Astrocyte (in vitro differentiated cells and primary cell): ENCODE measurements around the gene PSMG3. TPM values are rescaled to one million over a fixed set of nuclear protein-coding genes. Genes with fewer than 3 reads are reported as not detected.

Experiments
- DNase-seq: peaks from one replicate; pipeline ENCODE4 v3.0.0-alpha.2; 2010; ENCODE audit warnings: low read depth
- FAIRE-seq: peaks from 2 replicates; lab custom pipeline; 2011; peaks lifted over from hg19 to GRCh38; lab: Jason Lieb, UNC
- H2AFZ ChIP-seq: 2 replicates; pipeline ENCODE4 v1.6.0; 2012; ENCODE audit warnings: low read depth, low read length, inconsistent platforms
- H3K27ac ChIP-seq: 2 replicates; pipeline ENCODE4 v1.5.1; 2011; ENCODE audit warnings: low read depth, low read length, inconsistent platforms
- H3K27me3 ChIP-seq: 2 replicates; pipeline ENCODE4 v1.6.0; 2011; ENCODE audit warnings: low read length, inconsistent platforms; ENCODE audit not compliant: insufficient read depth
- H3K36me3 ChIP-seq: 2 replicates; pipeline ENCODE4 v1.5.1; 2011; ENCODE audit warnings: low read length, inconsistent platforms; ENCODE audit not compliant: insufficient read depth
- H3K4me1 ChIP-seq: 2 replicates; pipeline ENCODE4 v1.5.1; 2011; ENCODE audit warnings: low read length, inconsistent platforms; ENCODE audit not compliant: insufficient read depth
- H3K4me2 ChIP-seq: 2 replicates; pipeline ENCODE4 v1.6.0; 2012; ENCODE audit warnings: low read length, inconsistent platforms
- H3K4me3 ChIP-seq: 2 replicates; pipeline ENCODE4 v1.5.1; 2011; ENCODE audit warnings: low read depth, mild to moderate bottlenecking, low read length, inconsistent platforms; ENCODE audit not compliant: insufficient read depth
- H3K79me2 ChIP-seq: 2 replicates; pipeline ENCODE4 v1.6.0; 2012; ENCODE audit warnings: mild to moderate bottlenecking, low read length, inconsistent platforms; ENCODE audit not compliant: insufficient read depth
- H3K9ac ChIP-seq: 2 replicates; pipeline ENCODE4 v1.6.0; 2012; ENCODE audit warnings: mild to moderate bottlenecking, low read length, inconsistent platforms
- H3K9me3 ChIP-seq: 2 replicates; pipeline ENCODE4 v1.5.1; 2012; ENCODE audit warnings: low read depth, mild to moderate bottlenecking, low read length, inconsistent platforms; ENCODE audit not compliant: insufficient read depth
- H4K20me1 ChIP-seq: 2 replicates; pipeline ENCODE4 v1.6.0; 2012; ENCODE audit warnings: low read length, inconsistent platforms; ENCODE audit not compliant: insufficient read depth
- H3K27ac Mint-ChIP-seq: one replicate; pipeline ENCODE4 v1.8.0; 2021; ENCODE audit warnings: mild to moderate bottlenecking, mixed read lengths; ENCODE audit not compliant: unreplicated experiment
- H3K27me3 Mint-ChIP-seq: one replicate; pipeline ENCODE4 v1.8.0; 2021; ENCODE audit warnings: low read depth, mixed read lengths; ENCODE audit not compliant: unreplicated experiment
- H3K36me3 Mint-ChIP-seq: one replicate; pipeline ENCODE4 v1.8.0; 2021; ENCODE audit warnings: low read depth, mixed read lengths; ENCODE audit not compliant: unreplicated experiment
- H3K4me1 Mint-ChIP-seq: one replicate; pipeline ENCODE4 v1.8.0; 2021; ENCODE audit warnings: low read depth, mixed read lengths; ENCODE audit not compliant: unreplicated experiment
- H3K4me3 Mint-ChIP-seq: one replicate; pipeline ENCODE4 v1.8.0; 2021; ENCODE audit warnings: mild to moderate bottlenecking, moderate library complexity, mixed read lengths; ENCODE audit not compliant: unreplicated experiment
- H3K9me3 Mint-ChIP-seq: one replicate; pipeline ENCODE4 v1.8.0; 2021; ENCODE audit warnings: mild to moderate bottlenecking, mixed read lengths; ENCODE audit not compliant: unreplicated experiment
- EZH2 ChIP-seq: IDR thresholded peaks from 2 replicates; pipeline ENCODE4 v1.6.1; 2012; ENCODE audit warnings: mild to moderate bottlenecking, low read length, inconsistent platforms; ENCODE audit not compliant: insufficient read depth
- total RNA-seq: library from RNA; stranded (reverse); gene quantifications from 2 replicates; pipeline ENCODE4 v1.2.1, GENCODE V29; 2021
- TF ChIP-seq, protein P1 (sequence below): IDR thresholded peaks from 2 replicates; pipeline ENCODE4 v1.5.1; 2011; ENCODE audit warnings: low read depth, mild to moderate bottlenecking, inconsistent platforms, low read length, moderate library complexity; ENCODE audit not compliant: insufficient read depth

The PSMG3 gene
- total RNA-seq, 1 donor from 2014 or later, result 30.3 TPM

DNA sequence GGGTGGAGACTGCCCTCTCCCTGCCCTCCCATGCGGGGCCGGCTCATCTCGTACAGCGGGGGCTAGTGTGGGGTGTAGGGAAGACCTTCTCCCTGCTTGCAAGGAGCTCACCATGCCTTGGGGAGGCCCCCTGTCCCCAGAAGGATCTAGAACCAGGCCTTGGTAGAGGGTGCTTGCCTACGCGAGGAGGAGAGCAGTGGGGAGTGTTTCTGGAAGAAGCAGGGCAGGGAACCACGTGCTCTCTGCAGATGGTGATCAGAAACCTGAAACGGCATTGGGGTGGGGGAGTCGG lies 36.6 kb downstream of the PSMG3 start:
- no peak overlapping the region for H2AFZ ChIP-seq
- Mint-ChIP-seq H3K4me3 (peak overlapping the region; percentile 90), H3K27me3 (no peaks in the 10 kb centered on the region), H3K9me3 (no peaks in the 10 kb centered on the region), H3K4me1 (peaks cover 31% of the 10 kb centered on the region), H3K36me3 (peaks cover 4% of the 10 kb centered on the region), H3K27ac (peak overlapping the region; percentile 96)
- H3K27me3 ChIP-seq, result no peaks in the 10 kb centered on the region
- H3K4me2 ChIP-seq, result peak overlapping the region; percentile 83
- no peaks in the 10 kb centered on the region for H3K36me3 ChIP-seq
- H3K9me3 ChIP-seq, result no peaks in the 10 kb centered on the region
- peaks cover 60% of the 10 kb centered on the region for H3K4me1 ChIP-seq
- no peak for DNase-seq
- peak overlapping the region; percentile 97 for H3K27ac ChIP-seq
- H3K9ac ChIP-seq, result peak overlapping the region; percentile 88
- peaks cover 21% of the 10 kb centered on the region for H4K20me1 ChIP-seq
- peaks cover 55% of the 10 kb centered on the region for H3K79me2 ChIP-seq
- H3K4me3 ChIP-seq, result peak overlapping the region; percentile 80
- no peak for TF ChIP-seq EZH2
- TF ChIP-seq, protein P1, sequence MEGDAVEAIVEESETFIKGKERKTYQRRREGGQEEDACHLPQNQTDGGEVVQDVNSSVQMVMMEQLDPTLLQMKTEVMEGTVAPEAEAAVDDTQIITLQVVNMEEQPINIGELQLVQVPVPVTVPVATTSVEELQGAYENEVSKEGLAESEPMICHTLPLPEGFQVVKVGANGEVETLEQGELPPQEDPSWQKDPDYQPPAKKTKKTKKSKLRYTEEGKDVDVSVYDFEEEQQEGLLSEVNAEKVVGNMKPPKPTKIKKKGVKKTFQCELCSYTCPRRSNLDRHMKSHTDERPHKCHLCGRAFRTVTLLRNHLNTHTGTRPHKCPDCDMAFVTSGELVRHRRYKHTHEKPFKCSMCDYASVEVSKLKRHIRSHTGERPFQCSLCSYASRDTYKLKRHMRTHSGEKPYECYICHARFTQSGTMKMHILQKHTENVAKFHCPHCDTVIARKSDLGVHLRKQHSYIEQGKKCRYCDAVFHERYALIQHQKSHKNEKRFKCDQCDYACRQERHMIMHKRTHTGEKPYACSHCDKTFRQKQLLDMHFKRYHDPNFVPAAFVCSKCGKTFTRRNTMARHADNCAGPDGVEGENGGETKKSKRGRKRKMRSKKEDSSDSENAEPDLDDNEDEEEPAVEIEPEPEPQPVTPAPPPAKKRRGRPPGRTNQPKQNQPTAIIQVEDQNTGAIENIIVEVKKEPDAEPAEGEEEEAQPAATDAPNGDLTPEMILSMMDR, result no peak
- FAIRE-seq, result no peak

DNA sequence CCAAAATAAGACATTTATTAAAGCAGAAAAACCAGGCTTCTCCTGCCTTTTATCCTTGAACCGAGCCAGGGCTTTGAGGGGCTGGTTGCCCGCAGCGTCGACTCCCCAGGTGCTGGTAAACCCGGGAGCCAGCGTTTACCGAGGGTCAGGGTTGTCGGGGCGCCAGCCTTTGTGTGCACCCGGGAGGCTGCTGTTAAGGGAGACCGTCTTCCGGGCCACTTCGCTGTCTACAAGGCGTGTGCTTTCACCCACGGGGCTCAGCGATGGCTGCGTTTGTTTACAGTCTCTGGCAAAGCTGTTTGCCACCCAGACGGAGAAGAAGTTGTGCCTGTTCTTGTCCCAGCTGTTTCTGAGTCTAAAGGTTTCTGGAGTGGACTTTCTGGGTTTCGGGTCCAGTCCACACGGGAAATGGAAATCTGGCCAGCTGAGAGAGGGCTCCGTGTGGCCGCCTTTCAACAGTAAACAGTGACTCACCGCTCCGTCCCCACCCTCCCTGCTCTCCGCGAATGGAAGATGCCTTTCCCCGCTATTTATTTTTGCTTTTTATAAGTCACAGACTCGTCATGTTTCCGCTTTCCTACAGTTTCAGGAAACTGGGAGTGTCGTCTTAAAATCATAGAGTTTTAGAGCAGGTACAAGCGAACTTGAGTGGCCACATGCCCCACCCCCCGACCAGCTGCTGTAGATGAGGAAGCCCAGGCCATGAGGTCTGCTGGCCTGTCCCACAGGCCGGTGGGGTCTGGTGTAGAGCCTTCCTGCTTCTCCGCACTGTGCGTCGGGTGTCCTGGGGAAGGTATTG lies 37.2 kb downstream of the PSMG3 start:
- Mint-ChIP-seq H3K4me3 (peak overlapping the region; percentile 90), H3K27ac (peak overlapping the region; percentile 96), H3K27me3 (no peaks in the 10 kb centered on the region), H3K4me1 (peaks cover 28% of the 10 kb centered on the region), H3K36me3 (peaks cover 2% of the 10 kb centered on the region), H3K9me3 (no peaks in the 10 kb centered on the region)
- no peaks in the 10 kb centered on the region for H3K36me3 ChIP-seq
- peaks cover 55% of the 10 kb centered on the region for H3K4me1 ChIP-seq
- H3K27me3 ChIP-seq, result no peaks in the 10 kb centered on the region
- H3K27ac ChIP-seq, result peak overlapping the region; percentile 97
- peak overlapping the region; percentile 83 for H3K4me2 ChIP-seq
- peak overlapping the region; percentile 80 for H3K4me3 ChIP-seq
- H3K79me2 ChIP-seq, result peaks cover 53% of the 10 kb centered on the region
- H4K20me1 ChIP-seq, result peaks cover 21% of the 10 kb centered on the region
- DNase-seq (peak; percentile 86), FAIRE-seq (no peak)
- H2AFZ ChIP-seq, result no peak overlapping the region
- no peak for TF ChIP-seq EZH2
- TF ChIP-seq, protein P1, result no peak
- H3K9me3 ChIP-seq, result no peaks in the 10 kb centered on the region
- H3K9ac ChIP-seq, result peak overlapping the region; percentile 88

DNA sequence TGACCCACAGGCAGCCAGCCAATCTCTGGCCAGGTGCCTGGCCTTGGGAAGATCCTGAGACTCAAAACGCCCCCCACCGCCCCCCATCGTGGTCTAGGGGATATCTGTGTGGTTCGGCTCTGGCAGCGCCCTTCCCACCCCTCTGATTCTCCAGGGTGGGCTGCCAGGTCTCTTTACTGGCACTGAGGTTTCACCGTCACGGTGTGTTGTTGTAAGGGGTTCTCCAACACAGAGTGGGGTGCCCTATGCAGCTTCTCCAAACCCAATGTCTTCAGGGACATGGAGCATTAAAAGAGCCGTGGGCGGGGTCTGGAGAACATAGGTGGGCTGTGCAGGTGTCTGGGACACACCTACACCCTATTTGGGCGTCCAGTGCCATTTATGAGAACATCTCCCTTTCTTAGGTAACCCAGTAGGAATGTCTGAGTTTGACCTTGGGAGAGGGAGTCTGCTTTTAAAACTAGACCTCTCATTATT lies 37.8 kb downstream of the PSMG3 start:
- Histone ChIP-seq H3K9me3 (no peaks in the 10 kb centered on the region), H2AFZ (no peak overlapping the region), H3K4me2 (peak overlapping the region; percentile 83), H4K20me1 (peaks cover 21% of the 10 kb centered on the region), H3K4me1 (peaks cover 49% of the 10 kb centered on the region), H3K27me3 (peaks cover under 1% of the 10 kb centered on the region), H3K4me3 (peak overlapping the region; percentile 80), H3K9ac (peak overlapping the region; percentile 88), H3K36me3 (no peaks in the 10 kb centered on the region), H3K79me2 (peaks cover 49% of the 10 kb centered on the region), H3K27ac (peak overlapping the region; percentile 97)
- peak overlapping the region; percentile 90 for H3K4me3 Mint-ChIP-seq
- H3K27ac Mint-ChIP-seq, result peak overlapping the region; percentile 96
- peaks cover 28% of the 10 kb centered on the region for H3K4me1 Mint-ChIP-seq
- H3K9me3 Mint-ChIP-seq, result no peaks in the 10 kb centered on the region
- TF ChIP-seq, protein P1, result no peak
- no peak for TF ChIP-seq EZH2
- H3K27me3 Mint-ChIP-seq, result no peaks in the 10 kb centered on the region
- H3K36me3 Mint-ChIP-seq, result peaks cover 2% of the 10 kb centered on the region
- no peak for FAIRE-seq
- no peak for DNase-seq
